ENCODE data around the gene KLF5. TPM values are rescaled to one million over a fixed set of nuclear protein-coding genes. Genes with fewer than 3 reads are reported as not detected.

Gene KLF5
- total RNA-seq, 1 experiment from 2014 or later: 2.3 TPM

DNA sequence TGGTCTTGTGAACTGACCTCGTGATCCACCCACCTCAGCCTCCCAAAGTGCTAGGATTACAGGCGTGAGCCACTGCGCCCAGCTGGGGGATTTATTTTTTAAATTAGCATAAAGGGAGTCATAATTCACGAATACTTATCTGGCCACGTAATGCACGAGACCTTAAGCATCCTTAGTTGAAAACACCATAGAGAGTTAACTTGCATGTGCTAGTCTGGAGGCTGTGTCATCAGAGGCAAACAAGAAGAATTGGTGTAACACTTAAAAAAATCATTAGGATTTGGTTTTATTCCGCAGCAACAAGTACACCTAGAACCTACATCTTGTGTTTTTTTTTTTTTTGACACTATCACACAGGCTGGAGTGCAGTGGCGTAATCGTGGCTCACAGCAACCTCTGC, 19.1 kb downstream of the KLF5 start (continued):
- TF ChIP-seq, protein P1, sequence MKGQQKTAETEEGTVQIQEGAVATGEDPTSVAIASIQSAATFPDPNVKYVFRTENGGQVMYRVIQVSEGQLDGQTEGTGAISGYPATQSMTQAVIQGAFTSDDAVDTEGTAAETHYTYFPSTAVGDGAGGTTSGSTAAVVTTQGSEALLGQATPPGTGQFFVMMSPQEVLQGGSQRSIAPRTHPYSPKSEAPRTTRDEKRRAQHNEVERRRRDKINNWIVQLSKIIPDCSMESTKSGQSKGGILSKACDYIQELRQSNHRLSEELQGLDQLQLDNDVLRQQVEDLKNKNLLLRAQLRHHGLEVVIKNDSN (CRISPR knock-in tag; IDR thresholded peaks at IDR 0.05): no peak
- no peak for TF ChIP-seq EMX1 (CRISPR knock-in tag; IDR thresholded peaks at IDR 0.05)

DNA sequence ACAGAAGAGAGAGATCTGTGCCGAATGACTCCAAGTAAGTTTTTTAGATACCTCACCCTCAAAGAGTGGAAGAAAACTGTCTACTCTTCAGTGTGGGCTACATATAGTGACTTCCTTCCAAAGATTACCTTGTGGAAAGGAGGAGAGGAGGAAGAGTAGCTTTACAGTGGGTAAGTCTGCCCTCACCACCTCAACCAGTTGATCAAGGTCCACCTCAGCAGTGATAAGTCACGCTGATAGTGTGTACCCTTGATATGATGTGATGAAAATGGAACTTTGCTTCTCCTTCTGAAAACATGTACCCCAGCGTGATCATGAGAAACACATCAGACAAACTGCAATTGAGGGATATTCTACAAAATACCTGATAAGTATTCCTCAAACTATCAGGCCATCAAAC, 20.6 kb downstream of the KLF5 start:
- H3K27me3 Mint-ChIP-seq (ENCODE audit: low read depth): peaks cover 9% of the 10 kb centered on the region
- peaks cover 5% of the 10 kb centered on the region for H3K9me3 Mint-ChIP-seq
- ATAC-seq (no peak), DNase-seq (ENCODE audit: low spot score) (no peak)
- H3K36me3 Mint-ChIP-seq: no peaks in the 10 kb centered on the region
- no peak overlapping the region for H3K4me3 Mint-ChIP-seq
- TF ChIP-seq GRHL2 (CRISPR knock-in tag; IDR thresholded peaks at IDR 0.05; ENCODE audit: insufficient replicate concordance, severe bottlenecking) (no peak), ZNF416 (CRISPR knock-in tag; IDR thresholded peaks at IDR 0.05) (no peak), ZNF281 (CRISPR knock-in tag; IDR thresholded peaks at IDR 0.05) (no peak), E2F5 (CRISPR knock-in tag; IDR thresholded peaks at IDR 0.05) (no peak), ZNF263 (CRISPR knock-in tag; IDR thresholded peaks at IDR 0.05; ENCODE audit: low read depth) (no peak), CREB1 (CRISPR knock-in tag; IDR thresholded peaks at IDR 0.05) (no peak), SOX15 (CRISPR knock-in tag; IDR thresholded peaks at IDR 0.05) (no peak)
- TF ChIP-seq, protein P2, sequence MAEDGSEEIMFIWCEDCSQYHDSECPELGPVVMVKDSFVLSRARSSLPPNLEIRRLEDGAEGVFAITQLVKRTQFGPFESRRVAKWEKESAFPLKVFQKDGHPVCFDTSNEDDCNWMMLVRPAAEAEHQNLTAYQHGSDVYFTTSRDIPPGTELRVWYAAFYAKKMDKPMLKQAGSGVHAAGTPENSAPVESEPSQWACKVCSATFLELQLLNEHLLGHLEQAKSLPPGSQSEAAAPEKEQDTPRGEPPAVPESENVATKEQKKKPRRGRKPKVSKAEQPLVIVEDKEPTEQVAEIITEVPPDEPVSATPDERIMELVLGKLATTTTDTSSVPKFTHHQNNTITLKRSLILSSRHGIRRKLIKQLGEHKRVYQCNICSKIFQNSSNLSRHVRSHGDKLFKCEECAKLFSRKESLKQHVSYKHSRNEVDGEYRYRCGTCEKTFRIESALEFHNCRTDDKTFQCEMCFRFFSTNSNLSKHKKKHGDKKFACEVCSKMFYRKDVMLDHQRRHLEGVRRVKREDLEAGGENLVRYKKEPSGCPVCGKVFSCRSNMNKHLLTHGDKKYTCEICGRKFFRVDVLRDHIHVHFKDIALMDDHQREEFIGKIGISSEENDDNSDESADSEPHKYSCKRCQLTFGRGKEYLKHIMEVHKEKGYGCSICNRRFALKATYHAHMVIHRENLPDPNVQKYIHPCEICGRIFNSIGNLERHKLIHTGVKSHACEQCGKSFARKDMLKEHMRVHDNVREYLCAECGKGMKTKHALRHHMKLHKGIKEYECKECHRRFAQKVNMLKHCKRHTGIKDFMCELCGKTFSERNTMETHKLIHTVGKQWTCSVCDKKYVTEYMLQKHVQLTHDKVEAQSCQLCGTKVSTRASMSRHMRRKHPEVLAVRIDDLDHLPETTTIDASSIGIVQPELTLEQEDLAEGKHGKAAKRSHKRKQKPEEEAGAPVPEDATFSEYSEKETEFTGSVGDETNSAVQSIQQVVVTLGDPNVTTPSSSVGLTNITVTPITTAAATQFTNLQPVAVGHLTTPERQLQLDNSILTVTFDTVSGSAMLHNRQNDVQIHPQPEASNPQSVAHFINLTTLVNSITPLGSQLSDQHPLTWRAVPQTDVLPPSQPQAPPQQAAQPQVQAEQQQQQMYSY (CRISPR knock-in tag; IDR thresholded peaks at IDR 0.05): no peak
- H3K27ac Mint-ChIP-seq: peak overlapping the region; percentile 3; the same call in 1 of the 2 replicates
- CTCF ChIA-PET: no interaction called here
- POLR2A ChIA-PET: no interaction called here
- peaks cover 36% of the 10 kb centered on the region for H3K4me1 Mint-ChIP-seq

DNA sequence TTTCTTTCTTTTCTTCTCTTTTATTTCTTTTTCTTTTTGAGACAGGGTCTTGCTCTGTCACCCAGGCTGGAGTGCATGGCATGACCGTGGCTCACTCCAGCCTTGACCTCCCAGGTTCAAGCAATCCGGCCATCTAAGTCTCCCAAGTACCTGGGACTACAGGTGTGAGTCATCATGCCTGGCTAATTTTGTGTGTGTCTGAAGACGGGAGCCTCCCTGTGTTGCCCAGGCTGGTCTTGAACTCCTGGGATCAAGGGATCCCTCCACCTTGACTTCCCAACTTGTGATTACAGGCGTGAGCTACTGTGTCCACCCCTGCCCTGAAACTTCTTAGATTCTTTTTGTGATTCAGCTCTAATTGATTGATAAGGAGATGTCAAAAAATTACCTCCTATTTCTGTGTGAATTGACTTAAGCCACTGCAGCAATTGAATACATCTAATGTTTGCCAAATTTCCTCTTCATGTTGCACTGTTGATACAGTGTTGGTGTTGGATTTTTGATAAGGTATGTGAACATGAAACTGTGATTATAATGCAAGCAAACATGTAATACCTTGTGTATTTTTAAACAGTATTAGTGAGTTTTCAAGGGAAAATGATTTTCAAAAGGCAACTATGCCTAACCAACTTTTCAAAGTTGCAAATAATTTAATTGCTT, 22.6 kb downstream of the KLF5 start:
- DNase-seq (ENCODE audit: low spot score) (no peak), ATAC-seq (no peak)
- Mint-ChIP-seq H3K9me3 (peaks cover 8% of the 10 kb centered on the region), H3K36me3 (no peaks in the 10 kb centered on the region), H3K27me3 (ENCODE audit: low read depth) (peaks cover 1% of the 10 kb centered on the region), H3K4me1 (peaks cover 16% of the 10 kb centered on the region), H3K4me3 (no peak overlapping the region), H3K27ac (no peak overlapping the region)
- ChIA-PET POLR2A (no interaction called here), CTCF (no interaction called here)
- no peak for TF ChIP-seq NFATC4 (CRISPR knock-in tag; IDR thresholded peaks at IDR 0.05)
- no peak for TF ChIP-seq MYBL2 (CRISPR knock-in tag; IDR thresholded peaks at IDR 0.05)
- no peak for TF ChIP-seq ZNF512 (CRISPR knock-in tag; IDR thresholded peaks at IDR 0.05; ENCODE audit: borderline replicate concordance)
- TF ChIP-seq, protein P3, sequence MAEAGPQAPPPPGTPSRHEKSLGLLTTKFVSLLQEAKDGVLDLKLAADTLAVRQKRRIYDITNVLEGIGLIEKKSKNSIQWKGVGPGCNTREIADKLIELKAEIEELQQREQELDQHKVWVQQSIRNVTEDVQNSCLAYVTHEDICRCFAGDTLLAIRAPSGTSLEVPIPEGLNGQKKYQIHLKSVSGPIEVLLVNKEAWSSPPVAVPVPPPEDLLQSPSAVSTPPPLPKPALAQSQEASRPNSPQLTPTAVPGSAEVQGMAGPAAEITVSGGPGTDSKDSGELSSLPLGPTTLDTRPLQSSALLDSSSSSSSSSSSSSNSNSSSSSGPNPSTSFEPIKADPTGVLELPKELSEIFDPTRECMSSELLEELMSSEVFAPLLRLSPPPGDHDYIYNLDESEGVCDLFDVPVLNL (CRISPR knock-in tag; IDR thresholded peaks at IDR 0.05; ENCODE audit: borderline replicate concordance, low read depth): no peak
- TF ChIP-seq SP1 (CRISPR knock-in tag; conservative IDR thresholded peaks at IDR 0.05): no peak
- TF ChIP-seq ZNF281 (CRISPR knock-in tag; IDR thresholded peaks at IDR 0.05): no peak
- TF ChIP-seq, protein P4, sequence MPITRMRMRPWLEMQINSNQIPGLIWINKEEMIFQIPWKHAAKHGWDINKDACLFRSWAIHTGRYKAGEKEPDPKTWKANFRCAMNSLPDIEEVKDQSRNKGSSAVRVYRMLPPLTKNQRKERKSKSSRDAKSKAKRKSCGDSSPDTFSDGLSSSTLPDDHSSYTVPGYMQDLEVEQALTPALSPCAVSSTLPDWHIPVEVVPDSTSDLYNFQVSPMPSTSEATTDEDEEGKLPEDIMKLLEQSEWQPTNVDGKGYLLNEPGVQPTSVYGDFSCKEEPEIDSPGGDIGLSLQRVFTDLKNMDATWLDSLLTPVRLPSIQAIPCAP (CRISPR knock-in tag; IDR thresholded peaks at IDR 0.05): no peak

All from WTC11 (cell line).